ENCODE results near the gene SUGCT. TPM values are rescaled to one million over a fixed set of nuclear protein-coding genes. Genes with fewer than 3 reads are reported as not detected.

Gene SUGCT
- total RNA-seq, 1 experiment from 2014 or later: 9.9 TPM

DNA sequence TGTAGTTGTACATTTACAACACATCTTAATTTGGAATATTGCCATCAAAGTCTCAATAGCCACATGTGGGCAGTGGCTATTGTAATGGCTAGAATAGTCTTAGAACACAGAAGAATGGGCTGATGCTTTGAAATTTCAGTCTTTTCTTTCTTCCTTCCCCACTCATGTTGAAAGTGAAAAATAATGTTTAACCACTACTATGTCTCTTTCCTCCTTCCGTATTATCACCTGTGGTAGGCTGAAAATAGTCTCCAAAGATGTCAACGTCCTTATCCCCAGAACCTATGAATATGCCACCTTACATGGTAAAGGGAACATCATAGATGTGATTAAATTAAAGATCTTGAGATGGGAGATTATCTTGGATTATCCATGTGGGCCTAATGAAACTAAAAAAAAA is 154.0 kb downstream of the SUGCT start:
- CTCF ChIA-PET: no interaction called here
- Histone ChIP-seq H3K36me3 (ENCODE audit: control insufficient read depth, insufficient read depth, low read length) (no peaks in the 10 kb centered on the region), H3K4me1 (no peaks in the 10 kb centered on the region), H3K27me3 (replicated peaks; ENCODE audit: control insufficient read depth, insufficient read depth, low read length) (no peaks in the 10 kb centered on the region), H3K9me3 (no peaks in the 10 kb centered on the region), H3K4me3 (ENCODE audit: low read depth, low read length) (no peak overlapping the region)
- no peak for DNase-seq
- POLR2A ChIA-PET: no interaction called here
- Mint-ChIP-seq H3K27ac (ENCODE audit: unreplicated experiment) (no peak overlapping the region), H3K4me1 (ENCODE audit: low read depth, unreplicated experiment) (no peaks in the 10 kb centered on the region), H3K36me3 (ENCODE audit: insufficient read depth, unreplicated experiment) (no peaks in the 10 kb centered on the region), H3K27me3 (ENCODE audit: insufficient read depth, unreplicated experiment) (no peaks in the 10 kb centered on the region), H3K9me3 (ENCODE audit: unreplicated experiment) (no peaks in the 10 kb centered on the region), H3K4me3 (ENCODE audit: unreplicated experiment) (no peak overlapping the region)
- no TSS peak for BruUV-seq (replicated peaks)
- TF ChIP-seq, protein P1, sequence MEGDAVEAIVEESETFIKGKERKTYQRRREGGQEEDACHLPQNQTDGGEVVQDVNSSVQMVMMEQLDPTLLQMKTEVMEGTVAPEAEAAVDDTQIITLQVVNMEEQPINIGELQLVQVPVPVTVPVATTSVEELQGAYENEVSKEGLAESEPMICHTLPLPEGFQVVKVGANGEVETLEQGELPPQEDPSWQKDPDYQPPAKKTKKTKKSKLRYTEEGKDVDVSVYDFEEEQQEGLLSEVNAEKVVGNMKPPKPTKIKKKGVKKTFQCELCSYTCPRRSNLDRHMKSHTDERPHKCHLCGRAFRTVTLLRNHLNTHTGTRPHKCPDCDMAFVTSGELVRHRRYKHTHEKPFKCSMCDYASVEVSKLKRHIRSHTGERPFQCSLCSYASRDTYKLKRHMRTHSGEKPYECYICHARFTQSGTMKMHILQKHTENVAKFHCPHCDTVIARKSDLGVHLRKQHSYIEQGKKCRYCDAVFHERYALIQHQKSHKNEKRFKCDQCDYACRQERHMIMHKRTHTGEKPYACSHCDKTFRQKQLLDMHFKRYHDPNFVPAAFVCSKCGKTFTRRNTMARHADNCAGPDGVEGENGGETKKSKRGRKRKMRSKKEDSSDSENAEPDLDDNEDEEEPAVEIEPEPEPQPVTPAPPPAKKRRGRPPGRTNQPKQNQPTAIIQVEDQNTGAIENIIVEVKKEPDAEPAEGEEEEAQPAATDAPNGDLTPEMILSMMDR (IDR thresholded peaks at IDR 0.05; ENCODE audit: insufficient read depth in 1 of 2, low read depth in 1 of 2, low read length in 1 of 2, severe bottlenecking in 1 of 2, unreplicated experiment in 1 of 2): no peak
- intact Hi-C loops (cut with micrococcal nuclease; ENCODE audit: unreplicated experiment): no loop called here

DNA sequence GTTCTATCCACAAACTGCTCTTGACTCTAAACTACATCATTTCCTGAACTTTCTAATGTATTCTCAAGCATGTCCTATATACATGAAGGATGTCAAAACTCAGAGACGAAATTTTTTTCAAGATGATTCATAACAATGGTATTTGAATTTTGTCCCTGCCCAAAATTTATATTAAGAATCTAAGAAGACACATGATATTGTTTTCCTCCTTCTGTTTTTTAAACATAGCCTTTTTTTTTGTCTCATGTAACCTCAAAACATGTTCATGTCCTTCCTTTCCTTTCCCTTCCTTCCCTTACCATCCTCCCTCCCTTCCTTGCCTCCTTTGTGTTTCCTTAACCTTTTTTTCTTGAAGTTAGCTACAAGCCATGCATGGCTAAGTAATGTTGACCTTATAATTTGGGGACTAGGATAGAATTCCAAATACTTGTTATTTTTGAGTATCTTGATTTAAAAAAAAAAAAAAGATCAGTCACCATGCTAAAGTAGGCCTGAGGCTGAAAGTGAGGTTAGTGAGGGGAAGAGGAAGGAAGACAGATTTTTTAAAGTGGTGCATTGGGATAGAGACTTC is 163.0 kb downstream of the SUGCT start:
- Histone ChIP-seq H3K36me3 (ENCODE audit: control insufficient read depth, insufficient read depth, low read length) (no peaks in the 10 kb centered on the region), H3K9me3 (no peaks in the 10 kb centered on the region), H3K27me3 (replicated peaks; ENCODE audit: control insufficient read depth, insufficient read depth, low read length) (no peaks in the 10 kb centered on the region), H3K4me3 (ENCODE audit: low read depth, low read length) (no peak overlapping the region), H3K4me1 (no peaks in the 10 kb centered on the region)
- Mint-ChIP-seq H3K9me3 (ENCODE audit: unreplicated experiment) (no peaks in the 10 kb centered on the region), H3K4me3 (ENCODE audit: unreplicated experiment) (no peak overlapping the region), H3K27me3 (ENCODE audit: insufficient read depth, unreplicated experiment) (no peaks in the 10 kb centered on the region), H3K27ac (ENCODE audit: unreplicated experiment) (no peak overlapping the region), H3K36me3 (ENCODE audit: insufficient read depth, unreplicated experiment) (no peaks in the 10 kb centered on the region), H3K4me1 (ENCODE audit: low read depth, unreplicated experiment) (no peaks in the 10 kb centered on the region)
- ChIA-PET POLR2A (no interaction called here), CTCF (no interaction called here)
- intact Hi-C loops (cut with micrococcal nuclease; ENCODE audit: unreplicated experiment): no loop called here
- TF ChIP-seq, protein P1 (IDR thresholded peaks at IDR 0.05; ENCODE audit: insufficient read depth in 1 of 2, low read depth in 1 of 2, low read length in 1 of 2, severe bottlenecking in 1 of 2, unreplicated experiment in 1 of 2): no peak
- no peak for DNase-seq
- no TSS peak for BruUV-seq (replicated peaks)

- CTCF ChIA-PET: no interaction called here
Measured at GRCh38 chr7:40298421-40298820, 163.6 kb downstream of the SUGCT start.

More at GRCh38 chr7:40298421-40298820, 163.6 kb downstream of the SUGCT start:
- Mint-ChIP-seq H3K4me3 (ENCODE audit: unreplicated experiment) (no peak overlapping the region), H3K4me1 (ENCODE audit: low read depth, unreplicated experiment) (no peaks in the 10 kb centered on the region), H3K27me3 (ENCODE audit: insufficient read depth, unreplicated experiment) (no peaks in the 10 kb centered on the region), H3K27ac (ENCODE audit: unreplicated experiment) (no peak overlapping the region), H3K36me3 (ENCODE audit: insufficient read depth, unreplicated experiment) (no peaks in the 10 kb centered on the region), H3K9me3 (ENCODE audit: unreplicated experiment) (no peaks in the 10 kb centered on the region)
- TF ChIP-seq, protein P1 (IDR thresholded peaks at IDR 0.05; ENCODE audit: insufficient read depth in 1 of 2, low read depth in 1 of 2, low read length in 1 of 2, severe bottlenecking in 1 of 2, unreplicated experiment in 1 of 2): no peak
- intact Hi-C loops (cut with micrococcal nuclease; ENCODE audit: unreplicated experiment): no loop called here
- no TSS peak for BruUV-seq (replicated peaks)
- no peak for DNase-seq
- no peaks in the 10 kb centered on the region for H3K4me1 ChIP-seq
- no peaks in the 10 kb centered on the region for H3K9me3 ChIP-seq
- POLR2A ChIA-PET: no interaction called here
- H3K27me3 ChIP-seq (replicated peaks; ENCODE audit: control insufficient read depth, insufficient read depth, low read length): no peaks in the 10 kb centered on the region
- H3K4me3 ChIP-seq (ENCODE audit: low read depth, low read length): no peak overlapping the region
- no peaks in the 10 kb centered on the region for H3K36me3 ChIP-seq (ENCODE audit: control insufficient read depth, insufficient read depth, low read length)
